Ishikawa (cell line): Measurements from ENCODE around the gene SDR42E1.

Experiments
- EP300 ChIP-seq: IDR thresholded peaks from 2 replicates; pipeline ENCODE4 v1.6.1; 2012; ENCODE audit warnings: borderline replicate concordance
- RAD21 ChIP-seq: IDR thresholded peaks from 2 replicates; pipeline ENCODE4 v1.6.1; 2012; ENCODE audit warnings: low read depth

- TF ChIP-seq EP300 (no peak), RAD21 (no peak)
These were observed 8.4 kb downstream of the SDR42E1 start for GRCh38 chr16:82002831-82003230.
